HG03175 (cell line): ENCODE data around the gene SLC15A5.

Source experiments
- ATAC-seq: cut with Tn5 transposase; IDR thresholded peaks from one replicate; pipeline ENCODE4 v1.9.1; 2021; ENCODE audit warnings: mild to moderate bottlenecking, moderate library complexity; ENCODE audit not compliant: unreplicated experiment

The SLC15A5 gene

GRCh38 chr12:16266085-16266484 is 11.4 kb downstream of the SLC15A5 start:
- ATAC-seq = no peak

GRCh38 chr12:16261944-16262475 is 15.5 kb downstream of the SLC15A5 start:
- no peak for ATAC-seq

- no peak for ATAC-seq
Observed at GRCh38 chr12:16260206-16260605, 17.3 kb downstream of the SLC15A5 start.

- no peak for ATAC-seq
Observed at GRCh38 chr12:16258963-16259362, 18.5 kb downstream of the SLC15A5 start.

GRCh38 chr12:16246264-16246663 is 31.2 kb downstream of the SLC15A5 start:
- no peak for ATAC-seq

- no peak for ATAC-seq
Observed at GRCh38 chr12:16245209-16245608, 32.3 kb downstream of the SLC15A5 start.

- ATAC-seq = no peak
Observed at GRCh38 chr12:16243487-16244412, 33.7 kb downstream of the SLC15A5 start.

GRCh38 chr12:16241346-16241745 is 36.1 kb downstream of the SLC15A5 start:
- no peak for ATAC-seq

GRCh38 chr12:16238661-16239060 is 38.8 kb downstream of the SLC15A5 start:
- no peak for ATAC-seq

- no peak for ATAC-seq
Observed at GRCh38 chr12:16229676-16230075, 47.8 kb downstream of the SLC15A5 start.

- ATAC-seq = no peak
Observed at GRCh38 chr12:16228067-16228466, 49.4 kb downstream of the SLC15A5 start.

GRCh38 chr12:16225692-16226091 is 51.8 kb downstream of the SLC15A5 start:
- ATAC-seq = no peak

GRCh38 chr12:16224196-16224595 is 53.3 kb downstream of the SLC15A5 start:
- no peak for ATAC-seq

GRCh38 chr12:16221776-16222175 is 55.7 kb downstream of the SLC15A5 start:
- ATAC-seq = no peak

GRCh38 chr12:16220120-16220519 is 57.4 kb downstream of the SLC15A5 start:
- no peak for ATAC-seq

GRCh38 chr12:16218934-16219751 is 58.3 kb downstream of the SLC15A5 start:
- ATAC-seq = no peak

- no peak for ATAC-seq
Observed at GRCh38 chr12:16218234-16218633, 59.3 kb downstream of the SLC15A5 start.

- ATAC-seq = no peak
Observed at GRCh38 chr12:16211731-16212130, 65.8 kb downstream of the SLC15A5 start.

GRCh38 chr12:16198884-16199283 is 78.6 kb downstream of the SLC15A5 start:
- peak; percentile 81 for ATAC-seq

GRCh38 chr12:16197600-16197999 is 79.9 kb downstream of the SLC15A5 start:
- ATAC-seq = no peak

- ATAC-seq = no peak
Observed at GRCh38 chr12:16189849-16190248, 87.6 kb downstream of the SLC15A5 start.

GRCh38 chr12:16187660-16188059 is 89.8 kb downstream of the SLC15A5 start:
- no peak for ATAC-seq
